Measurements from ENCODE around the gene EXD3. TPM values are rescaled to one million over a fixed set of nuclear protein-coding genes. Genes with fewer than 3 reads are reported as not detected.

EXD3 gene
- total and polyA plus RNA-seq, 2 of the 13 experiments (the other 11 are each of a cell fraction or from before 2014, with no cell fraction given): 2.7 to 4.8 TPM

DNA sequence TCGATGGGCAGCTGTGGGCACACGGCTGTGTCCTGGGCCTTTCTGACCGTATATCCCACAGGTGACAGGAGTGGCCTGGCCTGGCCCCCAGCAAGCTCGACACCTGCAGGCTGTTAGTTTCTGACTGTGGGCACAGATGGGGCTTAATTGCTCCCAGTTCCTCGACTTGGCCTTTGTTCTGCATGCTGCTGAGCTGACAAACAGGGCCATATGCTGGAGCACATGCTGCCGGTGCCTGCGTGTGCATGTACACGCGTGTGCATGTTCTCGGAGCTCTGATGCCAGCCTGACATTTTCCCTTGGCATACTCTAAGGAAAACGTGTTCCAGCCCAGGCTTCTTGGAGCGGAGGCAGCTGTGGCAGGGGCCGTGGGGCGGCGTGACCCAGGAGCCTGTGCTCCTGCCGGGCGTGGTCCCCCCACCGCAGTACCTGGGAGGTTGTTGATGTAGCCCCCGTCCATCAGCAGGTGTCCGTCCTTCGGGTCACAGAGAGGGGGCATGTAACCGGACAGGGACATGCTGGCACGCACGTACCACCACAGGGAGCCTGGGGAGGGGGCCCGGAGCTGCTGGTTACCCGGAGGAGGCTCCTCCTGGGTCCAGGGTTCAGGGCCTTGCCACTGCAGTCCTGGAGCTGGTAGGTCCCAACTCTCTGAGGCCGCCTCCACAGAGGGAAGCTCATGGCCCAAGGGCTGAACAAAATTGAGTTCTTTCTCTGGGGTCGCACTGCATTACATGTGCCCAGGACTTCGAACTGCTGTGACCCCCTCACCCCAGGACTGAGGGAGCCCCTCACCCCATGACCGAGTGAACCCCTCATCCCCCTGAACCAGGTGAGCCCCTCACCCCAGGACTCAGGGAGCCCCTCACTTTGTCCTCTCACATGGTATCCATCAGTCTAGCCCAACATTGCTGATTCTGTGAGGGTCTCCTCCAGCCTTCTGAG lies 40.3 kb upstream of the EXD3 start (continued):
- TF ChIP-seq, protein P1, sequence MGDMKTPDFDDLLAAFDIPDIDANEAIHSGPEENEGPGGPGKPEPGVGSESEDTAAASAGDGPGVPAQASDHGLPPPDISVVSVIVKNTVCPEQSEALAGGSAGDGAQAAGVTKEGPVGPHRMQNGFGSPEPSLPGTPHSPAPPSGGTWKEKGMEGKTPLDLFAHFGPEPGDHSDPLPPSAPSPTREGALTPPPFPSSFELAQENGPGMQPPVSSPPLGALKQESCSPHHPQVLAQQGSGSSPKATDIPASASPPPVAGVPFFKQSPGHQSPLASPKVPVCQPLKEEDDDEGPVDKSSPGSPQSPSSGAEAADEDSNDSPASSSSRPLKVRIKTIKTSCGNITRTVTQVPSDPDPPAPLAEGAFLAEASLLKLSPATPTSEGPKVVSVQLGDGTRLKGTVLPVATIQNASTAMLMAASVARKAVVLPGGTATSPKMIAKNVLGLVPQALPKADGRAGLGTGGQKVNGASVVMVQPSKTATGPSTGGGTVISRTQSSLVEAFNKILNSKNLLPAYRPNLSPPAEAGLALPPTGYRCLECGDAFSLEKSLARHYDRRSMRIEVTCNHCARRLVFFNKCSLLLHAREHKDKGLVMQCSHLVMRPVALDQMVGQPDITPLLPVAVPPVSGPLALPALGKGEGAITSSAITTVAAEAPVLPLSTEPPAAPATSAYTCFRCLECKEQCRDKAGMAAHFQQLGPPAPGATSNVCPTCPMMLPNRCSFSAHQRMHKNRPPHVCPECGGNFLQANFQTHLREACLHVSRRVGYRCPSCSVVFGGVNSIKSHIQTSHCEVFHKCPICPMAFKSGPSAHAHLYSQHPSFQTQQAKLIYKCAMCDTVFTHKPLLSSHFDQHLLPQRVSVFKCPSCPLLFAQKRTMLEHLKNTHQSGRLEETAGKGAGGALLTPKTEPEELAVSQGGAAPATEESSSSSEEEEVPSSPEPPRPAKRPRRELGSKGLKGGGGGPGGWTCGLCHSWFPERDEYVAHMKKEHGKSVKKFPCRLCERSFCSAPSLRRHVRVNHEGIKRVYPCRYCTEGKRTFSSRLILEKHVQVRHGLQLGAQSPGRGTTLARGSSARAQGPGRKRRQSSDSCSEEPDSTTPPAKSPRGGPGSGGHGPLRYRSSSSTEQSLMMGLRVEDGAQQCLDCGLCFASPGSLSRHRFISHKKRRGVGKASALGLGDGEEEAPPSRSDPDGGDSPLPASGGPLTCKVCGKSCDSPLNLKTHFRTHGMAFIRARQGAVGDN (CRISPR knock-in tag; IDR thresholded peaks at IDR 0.05): peak; percentile 98
- TF ChIP-seq PPARG (CRISPR knock-in tag; conservative IDR thresholded peaks at IDR 0.05) (peak; percentile 13), ZNF629 (CRISPR knock-in tag; conservative IDR thresholded peaks at IDR 0.05) (0 out of 2 replicates have a peak, but pooled peaks have one; percentile 6), KMT2A (CRISPR knock-in tag; IDR thresholded peaks at IDR 0.05) (no peak), PITX1 (CRISPR knock-in tag; IDR thresholded peaks at IDR 0.05) (peak; percentile 39; the same call in 1 of the 2 replicates), POLR2G (IDR thresholded peaks at IDR 0.05; ENCODE audit: low read depth, low read length) (0 out of 2 replicates have a peak, but pooled peaks have one; percentile 35), CAMTA2 (CRISPR knock-in tag; IDR thresholded peaks at IDR 0.05; ENCODE audit: borderline replicate concordance) (peak; percentile 75; the same call in 1 of the 2 replicates), ZBTB7A (CRISPR knock-in tag; IDR thresholded peaks at IDR 0.05) (peak; percentile 88; the same call in 1 of the 2 replicates)
- TF ChIP-seq, protein P2, sequence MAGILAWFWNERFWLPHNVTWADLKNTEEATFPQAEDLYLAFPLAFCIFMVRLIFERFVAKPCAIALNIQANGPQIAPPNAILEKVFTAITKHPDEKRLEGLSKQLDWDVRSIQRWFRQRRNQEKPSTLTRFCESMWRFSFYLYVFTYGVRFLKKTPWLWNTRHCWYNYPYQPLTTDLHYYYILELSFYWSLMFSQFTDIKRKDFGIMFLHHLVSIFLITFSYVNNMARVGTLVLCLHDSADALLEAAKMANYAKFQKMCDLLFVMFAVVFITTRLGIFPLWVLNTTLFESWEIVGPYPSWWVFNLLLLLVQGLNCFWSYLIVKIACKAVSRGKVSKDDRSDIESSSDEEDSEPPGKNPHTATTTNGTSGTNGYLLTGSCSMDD (CRISPR knock-in tag; IDR thresholded peaks at IDR 0.05): no peak
- TF ChIP-seq, protein P3, sequence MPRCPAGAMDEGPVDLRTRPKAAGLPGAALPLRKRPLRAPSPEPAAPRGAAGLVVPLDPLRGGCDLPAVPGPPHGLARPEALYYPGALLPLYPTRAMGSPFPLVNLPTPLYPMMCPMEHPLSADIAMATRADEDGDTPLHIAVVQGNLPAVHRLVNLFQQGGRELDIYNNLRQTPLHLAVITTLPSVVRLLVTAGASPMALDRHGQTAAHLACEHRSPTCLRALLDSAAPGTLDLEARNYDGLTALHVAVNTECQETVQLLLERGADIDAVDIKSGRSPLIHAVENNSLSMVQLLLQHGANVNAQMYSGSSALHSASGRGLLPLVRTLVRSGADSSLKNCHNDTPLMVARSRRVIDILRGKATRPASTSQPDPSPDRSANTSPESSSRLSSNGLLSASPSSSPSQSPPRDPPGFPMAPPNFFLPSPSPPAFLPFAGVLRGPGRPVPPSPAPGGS (CRISPR knock-in tag; IDR thresholded peaks at IDR 0.05): no peak
- TF ChIP-seq, protein P4, sequence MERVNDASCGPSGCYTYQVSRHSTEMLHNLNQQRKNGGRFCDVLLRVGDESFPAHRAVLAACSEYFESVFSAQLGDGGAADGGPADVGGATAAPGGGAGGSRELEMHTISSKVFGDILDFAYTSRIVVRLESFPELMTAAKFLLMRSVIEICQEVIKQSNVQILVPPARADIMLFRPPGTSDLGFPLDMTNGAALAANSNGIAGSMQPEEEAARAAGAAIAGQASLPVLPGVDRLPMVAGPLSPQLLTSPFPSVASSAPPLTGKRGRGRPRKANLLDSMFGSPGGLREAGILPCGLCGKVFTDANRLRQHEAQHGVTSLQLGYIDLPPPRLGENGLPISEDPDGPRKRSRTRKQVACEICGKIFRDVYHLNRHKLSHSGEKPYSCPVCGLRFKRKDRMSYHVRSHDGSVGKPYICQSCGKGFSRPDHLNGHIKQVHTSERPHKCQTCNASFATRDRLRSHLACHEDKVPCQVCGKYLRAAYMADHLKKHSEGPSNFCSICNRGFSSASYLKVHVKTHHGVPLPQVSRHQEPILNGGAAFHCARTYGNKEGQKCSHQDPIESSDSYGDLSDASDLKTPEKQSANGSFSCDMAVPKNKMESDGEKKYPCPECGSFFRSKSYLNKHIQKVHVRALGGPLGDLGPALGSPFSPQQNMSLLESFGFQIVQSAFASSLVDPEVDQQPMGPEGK (CRISPR knock-in tag; IDR thresholded peaks at IDR 0.05): peak; percentile 81
- TF ChIP-seq, protein P5, sequence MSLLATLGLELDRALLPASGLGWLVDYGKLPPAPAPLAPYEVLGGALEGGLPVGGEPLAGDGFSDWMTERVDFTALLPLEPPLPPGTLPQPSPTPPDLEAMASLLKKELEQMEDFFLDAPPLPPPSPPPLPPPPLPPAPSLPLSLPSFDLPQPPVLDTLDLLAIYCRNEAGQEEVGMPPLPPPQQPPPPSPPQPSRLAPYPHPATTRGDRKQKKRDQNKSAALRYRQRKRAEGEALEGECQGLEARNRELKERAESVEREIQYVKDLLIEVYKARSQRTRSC (CRISPR knock-in tag; IDR thresholded peaks at IDR 0.05; ENCODE audit: low read depth): 0 out of 2 replicates have a peak, but pooled peaks have one; percentile 62
- TF ChIP-seq, protein P6, sequence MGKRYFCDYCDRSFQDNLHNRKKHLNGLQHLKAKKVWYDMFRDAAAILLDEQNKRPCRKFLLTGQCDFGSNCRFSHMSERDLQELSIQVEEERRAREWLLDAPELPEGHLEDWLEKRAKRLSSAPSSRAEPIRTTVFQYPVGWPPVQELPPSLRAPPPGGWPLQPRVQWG (CRISPR knock-in tag; IDR thresholded peaks at IDR 0.05; ENCODE audit: borderline replicate concordance, low read depth): no peak
- TF ChIP-seq, protein P7, sequence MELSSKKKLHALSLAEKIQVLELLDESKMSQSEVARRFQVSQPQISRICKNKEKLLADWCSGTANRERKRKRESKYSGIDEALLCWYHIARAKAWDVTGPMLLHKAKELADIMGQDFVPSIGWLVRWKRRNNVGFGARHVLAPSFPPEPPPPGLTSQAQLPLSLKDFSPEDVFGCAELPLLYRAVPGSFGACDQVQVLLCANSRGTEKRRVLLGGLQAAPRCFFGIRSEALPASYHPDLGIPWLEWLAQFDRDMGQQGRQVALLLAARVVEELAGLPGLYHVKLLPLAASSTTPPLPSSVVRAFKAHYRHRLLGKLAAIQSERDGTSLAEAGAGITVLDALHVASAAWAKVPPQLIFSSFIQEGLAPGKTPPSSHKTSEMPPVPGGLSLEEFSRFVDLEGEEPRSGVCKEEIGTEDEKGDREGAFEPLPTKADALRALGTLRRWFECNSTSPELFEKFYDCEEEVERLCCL (CRISPR knock-in tag; IDR thresholded peaks at IDR 0.05; ENCODE audit: borderline replicate concordance): no peak
